ENCODE measurements around the gene CLSTN2.
"Not testable (repeated sequence)": the region's sequence is repeated elsewhere in the genome, so short reads cannot be mapped to it uniquely, and the experiment has no call there.

The CLSTN2 gene

DNA sequence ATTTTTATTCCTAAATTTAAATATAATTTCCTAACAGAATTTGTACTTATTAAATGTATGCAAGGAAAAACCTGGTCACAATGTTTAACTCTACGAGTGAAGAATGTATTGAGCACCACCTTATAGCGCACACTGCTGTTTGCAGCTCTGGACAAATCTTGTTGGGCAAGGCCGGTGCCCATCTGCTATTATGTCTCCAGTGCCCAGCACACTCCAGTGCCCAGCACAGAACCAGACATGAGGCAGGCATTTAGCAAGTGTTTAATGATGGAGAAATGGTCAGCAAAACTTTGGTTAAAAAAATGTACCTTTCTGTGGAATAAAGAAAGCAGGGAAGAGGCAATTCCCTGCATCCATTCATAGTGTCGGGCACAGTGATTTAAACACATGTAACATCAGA lies 488.2 kb downstream of the CLSTN2 start:
- DNase-seq (ENCODE audit: low read depth) = no peak

DNA sequence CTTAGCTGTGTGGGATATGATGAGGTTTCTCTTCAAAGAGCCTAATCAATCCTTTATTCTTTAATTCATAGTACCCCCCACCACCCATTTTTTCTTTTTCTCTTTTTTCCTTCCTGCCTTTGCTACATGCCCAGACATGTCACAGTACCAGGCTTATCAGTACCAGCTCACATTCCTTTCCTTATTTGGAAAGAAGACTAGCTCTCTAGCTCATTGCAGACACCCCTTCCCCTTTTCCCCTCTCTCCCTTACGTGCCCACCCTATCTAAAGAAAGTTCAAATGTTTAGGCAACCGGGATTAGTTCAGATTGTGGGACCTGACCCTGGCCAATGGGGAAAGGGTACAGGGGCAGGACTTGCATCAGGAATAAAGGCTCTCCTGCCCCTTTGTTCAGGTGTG lies 488.6 kb downstream of the CLSTN2 start:
- not testable (repeated sequence) for DNase-seq (ENCODE audit: low read depth)

DNA sequence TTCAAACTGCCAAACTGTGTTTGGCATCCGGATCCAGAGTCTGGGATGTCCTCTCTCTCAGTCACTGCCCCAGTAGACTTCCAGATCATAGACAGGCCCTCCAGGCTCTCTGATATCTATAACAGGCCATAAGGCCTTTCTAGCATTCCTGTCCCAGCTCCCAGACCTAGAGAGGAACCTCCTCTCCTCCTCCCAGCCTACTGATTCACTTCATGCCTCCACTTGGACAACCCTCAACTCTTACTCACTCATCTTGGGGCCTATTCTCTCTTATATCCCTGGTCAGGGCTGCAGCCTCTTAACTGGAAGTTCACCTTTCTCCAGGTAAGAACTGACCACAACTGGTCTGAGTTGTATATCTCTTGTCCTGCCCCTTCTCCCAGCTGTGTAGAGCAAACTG lies 489.2 kb downstream of the CLSTN2 start:
- peak; percentile 9 for DNase-seq (ENCODE audit: low read depth)

DNA sequence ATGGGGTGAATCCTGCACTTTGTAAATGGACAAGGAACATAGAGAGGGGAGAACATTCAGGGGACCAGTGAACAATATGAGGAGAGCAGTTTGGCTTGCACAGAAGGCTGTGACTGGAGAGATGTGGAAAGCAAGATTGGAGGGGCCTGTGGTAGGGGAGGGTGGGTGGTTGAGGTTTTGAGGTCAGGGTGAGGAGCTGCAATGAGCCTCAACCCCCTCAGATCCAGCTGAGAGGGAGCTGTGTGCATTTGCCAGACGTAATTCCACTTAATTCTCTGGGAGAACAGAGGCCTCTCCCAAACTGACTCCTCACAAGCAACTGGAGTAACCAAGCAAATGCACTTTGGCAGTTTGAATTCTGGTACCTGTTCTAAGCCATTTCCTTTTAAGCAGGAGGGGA lies 489.7 kb downstream of the CLSTN2 start:
- no peak for DNase-seq (ENCODE audit: low read depth)

DNA sequence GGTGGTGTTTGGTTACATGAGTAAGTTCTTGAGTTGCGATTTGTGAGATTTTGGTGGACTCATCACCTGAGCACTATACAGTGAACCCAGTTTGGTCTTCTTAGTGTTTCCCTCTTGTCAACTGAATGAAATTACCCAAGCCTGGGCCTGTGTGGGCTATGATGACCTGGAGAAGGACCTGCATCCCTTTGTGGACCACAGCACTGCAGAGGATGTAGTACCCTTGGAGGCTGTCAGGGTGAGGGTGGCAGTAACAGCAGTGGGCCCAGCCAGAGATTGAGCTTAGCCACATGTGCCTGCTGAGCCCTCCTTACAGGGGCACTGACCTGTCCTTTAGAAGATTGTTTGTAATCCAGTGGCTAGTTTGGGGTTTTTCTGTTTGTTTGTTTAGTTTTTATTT lies 492.8 kb downstream of the CLSTN2 start:
- no peak for DNase-seq (ENCODE audit: low read depth)

DNA sequence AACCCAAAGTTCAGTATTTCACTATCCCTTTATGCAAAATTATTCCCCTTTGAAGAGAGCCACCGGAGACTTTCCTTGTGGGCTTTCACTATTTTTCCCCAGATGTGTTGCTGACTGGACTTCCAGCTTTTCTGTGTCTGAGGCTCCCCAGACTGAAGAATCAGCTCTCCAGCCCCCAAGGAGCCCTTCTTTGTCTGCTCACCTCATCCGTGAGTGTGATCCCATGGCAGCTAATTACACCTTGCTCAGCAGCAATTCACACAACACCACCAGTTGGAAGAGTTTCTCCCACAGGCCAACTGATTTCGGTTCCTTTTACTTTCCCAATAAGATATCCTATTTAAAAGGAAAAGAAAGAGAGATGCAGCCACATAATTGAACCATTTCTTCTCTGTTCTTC lies 493.4 kb downstream of the CLSTN2 start:
- DNase-seq (ENCODE audit: low read depth) = no peak

DNA sequence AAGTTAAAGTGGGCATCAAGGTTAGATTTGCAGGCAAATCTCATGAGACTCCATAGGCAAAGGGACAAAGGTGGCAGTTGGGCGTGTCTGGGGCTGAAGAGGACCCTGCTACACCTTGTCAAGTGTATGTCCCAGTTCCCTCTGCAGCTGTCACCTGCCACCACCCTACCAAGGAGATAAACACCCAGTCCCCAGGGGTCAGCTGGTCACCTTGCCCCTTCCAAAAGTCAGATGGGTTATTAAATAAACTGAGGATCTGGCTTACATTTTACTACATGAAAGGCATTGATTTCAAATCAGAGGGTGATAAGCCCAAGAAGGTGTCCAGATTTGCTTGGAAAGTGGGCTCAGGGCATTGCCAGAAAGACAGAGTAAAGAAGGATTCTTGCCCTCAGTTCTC lies 494.8 kb downstream of the CLSTN2 start:
- DNase-seq (ENCODE audit: low read depth) = no peak

DNA sequence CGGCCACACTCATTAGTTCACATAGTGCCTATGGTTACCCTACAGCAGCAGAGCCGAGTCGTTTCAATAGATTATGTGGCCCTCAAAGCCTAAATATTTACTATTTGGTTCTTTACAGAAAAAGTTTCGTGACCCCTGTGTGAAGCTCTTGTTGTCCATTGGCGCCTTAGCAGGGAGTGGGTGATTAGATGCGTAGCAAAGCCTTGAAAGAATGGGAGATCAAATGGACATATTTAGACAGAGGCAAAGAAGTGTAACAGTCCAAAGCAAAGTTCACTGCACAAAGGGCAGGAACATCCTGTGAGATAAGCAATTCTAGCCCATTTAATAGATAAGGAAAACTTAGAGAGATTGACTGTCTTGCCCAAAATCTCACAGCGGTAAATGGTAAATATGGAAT lies 495.5 kb downstream of the CLSTN2 start:
- no peak for DNase-seq (ENCODE audit: low read depth)

DNA sequence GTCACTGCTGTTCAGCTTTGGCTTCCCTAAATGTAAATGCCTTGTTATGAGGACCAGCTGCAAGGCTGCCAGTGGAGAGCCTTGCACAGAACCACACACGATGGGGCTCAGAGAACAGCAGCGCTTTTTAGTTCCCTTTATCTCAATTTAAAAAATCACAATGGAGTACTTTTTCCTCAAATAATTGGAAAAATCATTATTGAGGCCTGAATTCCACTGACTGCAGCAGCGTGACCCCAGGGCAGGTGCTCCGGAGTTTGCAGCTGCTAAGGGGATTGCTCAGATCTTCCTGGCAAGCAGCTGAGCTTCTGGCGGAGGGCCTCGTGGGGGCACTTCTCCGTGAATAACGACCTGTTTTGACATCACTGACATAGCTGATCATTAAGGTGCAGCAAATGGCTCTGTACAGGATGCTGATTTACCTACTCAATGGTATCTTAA lies 497.3 kb downstream of the CLSTN2 start:
- peak; percentile 33 for DNase-seq (ENCODE audit: low read depth)

DNA sequence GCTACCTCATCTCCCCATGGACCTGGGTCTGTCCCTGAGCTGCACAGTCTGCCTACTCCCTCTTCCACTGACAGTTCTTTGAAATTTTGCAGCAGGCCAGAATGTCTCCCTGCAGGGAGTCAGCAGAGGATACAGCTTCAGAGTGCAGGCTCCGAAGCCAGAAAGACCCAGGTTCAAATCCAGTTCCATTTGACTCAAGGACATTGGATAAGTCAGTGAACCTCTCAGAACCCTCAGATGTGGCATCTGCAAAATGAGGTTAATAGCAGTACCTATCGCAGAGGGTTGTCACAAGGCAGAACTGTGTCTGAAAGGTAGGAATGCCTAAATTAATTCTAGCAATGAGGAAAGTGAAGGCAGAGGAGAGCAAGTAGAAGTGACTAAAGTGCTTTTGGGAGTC lies 498.4 kb downstream of the CLSTN2 start:
- no peak for DNase-seq (ENCODE audit: low read depth)

DNA sequence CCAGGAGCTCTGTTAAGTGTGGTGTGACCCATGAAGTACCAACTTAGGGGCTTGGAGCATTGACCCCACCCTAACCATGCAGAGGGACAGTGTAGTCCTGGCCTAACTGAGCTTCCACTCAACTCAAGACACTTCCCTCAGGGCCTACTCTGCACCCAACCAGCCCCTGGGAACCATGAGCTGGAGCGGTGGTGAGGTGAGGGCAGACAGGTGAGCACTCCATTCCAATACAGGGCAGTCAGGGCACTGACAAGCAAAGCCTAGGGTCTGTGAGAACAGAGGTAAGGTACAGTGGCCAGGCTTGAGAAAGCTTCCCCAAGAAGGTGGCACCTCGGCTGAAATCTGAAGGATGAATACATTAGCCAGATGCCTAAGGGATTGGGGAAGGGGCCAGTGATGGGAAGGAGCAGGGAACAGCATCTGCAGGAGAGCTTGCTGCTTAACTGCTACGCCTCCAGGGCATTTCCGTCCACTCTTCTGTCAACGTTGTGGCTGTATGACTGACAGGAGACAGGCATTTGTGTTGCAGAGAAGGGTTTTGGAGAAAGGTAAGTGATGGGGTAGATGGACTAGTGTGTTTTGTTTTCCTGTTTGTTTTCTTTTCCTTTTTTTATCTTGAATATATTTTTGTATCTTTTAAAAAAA lies 499.4 kb downstream of the CLSTN2 start:
- DNase-seq (ENCODE audit: low read depth) = no peak

DNA sequence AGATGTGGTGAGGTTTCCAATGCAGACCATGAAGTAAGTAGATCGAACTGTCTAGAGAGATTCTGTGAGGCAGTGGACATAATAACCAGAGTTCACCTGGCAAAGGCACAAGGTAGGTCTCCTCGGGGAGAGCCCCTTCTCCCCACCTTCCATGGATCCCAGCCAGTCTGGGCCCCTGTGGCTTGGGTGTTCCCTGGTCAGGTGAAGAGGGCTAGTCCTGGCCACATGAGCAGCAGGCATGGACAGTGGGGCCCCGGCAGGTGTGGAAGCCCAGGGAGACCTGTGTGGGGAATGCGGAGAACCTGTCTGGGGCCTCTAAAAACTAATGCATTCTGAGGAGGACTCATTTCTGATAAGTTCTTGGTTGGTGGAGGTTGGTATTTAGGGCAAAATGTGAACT lies 501.4 kb downstream of the CLSTN2 start:
- no peak for DNase-seq (ENCODE audit: low read depth)

DNA sequence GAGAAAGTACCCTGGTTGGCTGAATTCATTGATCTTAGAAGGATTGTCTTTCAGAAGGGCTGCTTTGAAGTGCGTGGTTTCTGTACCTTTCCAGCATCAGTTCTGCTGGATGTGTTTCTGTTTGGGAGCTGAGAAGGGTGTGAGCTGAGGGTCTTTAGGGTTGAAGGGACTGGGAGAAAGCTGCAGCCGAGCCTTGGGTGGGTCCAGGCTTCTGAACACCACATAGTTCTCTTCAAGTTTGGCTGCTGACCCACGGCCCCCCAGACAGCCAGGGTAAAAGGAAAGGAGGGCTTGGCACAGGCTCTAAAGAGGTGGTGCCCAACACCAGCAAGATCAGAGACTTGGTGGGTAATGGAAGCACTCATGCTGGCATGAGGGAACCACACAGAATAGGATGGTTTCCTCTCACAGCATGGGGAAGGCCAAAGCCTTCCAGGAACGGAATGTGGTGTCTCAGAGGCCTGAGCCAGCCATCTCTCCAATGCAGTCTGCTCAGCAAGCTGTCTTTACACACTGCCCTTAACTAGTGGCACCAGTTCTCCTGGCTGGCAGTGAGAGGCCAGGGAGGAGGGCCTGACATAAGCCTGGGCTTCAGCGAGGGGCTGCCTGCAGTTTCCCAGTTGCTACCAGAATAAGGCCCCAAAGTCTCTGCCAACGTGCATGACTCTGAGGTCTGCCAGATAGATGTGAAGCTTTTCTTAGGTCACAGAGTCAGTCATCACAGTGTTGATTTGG lies 503.9 kb downstream of the CLSTN2 start:
- DNase-seq (ENCODE audit: low read depth) = no peak

DNA sequence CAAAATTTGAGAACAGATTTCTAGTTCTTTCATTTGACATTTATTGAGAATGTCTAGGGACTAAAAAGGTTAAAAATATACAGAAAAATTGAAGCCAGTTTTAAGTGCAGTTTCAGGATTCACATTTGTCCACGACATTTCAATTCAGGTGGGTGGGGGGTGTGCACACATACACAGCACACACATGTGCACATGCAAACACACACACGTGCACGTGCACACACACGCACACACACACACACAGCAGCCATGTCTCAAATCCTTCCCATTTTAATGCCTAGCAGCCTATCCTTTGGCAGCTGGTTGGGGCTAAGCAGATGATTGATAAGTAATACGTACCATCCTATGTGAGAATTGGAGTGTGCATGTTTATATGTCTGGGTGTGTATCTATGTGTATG lies 504.5 kb downstream of the CLSTN2 start:
- no peak for DNase-seq (ENCODE audit: low read depth)

DNA sequence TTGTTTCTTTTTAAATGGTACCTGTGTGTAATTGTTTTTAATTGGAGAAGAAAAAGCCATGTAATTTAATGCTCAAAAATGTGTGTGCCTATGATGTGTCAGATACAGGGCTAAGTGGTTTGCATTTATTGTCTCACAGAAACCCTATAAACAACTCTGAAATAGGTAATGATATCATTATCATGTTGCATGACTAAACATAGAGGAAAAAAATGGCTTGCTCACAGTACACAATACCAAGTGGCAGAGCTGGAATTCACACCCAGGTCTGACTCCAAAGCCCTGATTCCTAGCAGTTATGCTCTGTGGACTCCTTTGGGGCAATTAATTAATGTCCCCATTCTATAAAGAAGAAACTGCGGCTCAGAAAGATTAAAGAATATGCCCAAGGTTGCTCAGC lies 505.5 kb downstream of the CLSTN2 start:
- no peak for DNase-seq (ENCODE audit: low read depth)

DNA sequence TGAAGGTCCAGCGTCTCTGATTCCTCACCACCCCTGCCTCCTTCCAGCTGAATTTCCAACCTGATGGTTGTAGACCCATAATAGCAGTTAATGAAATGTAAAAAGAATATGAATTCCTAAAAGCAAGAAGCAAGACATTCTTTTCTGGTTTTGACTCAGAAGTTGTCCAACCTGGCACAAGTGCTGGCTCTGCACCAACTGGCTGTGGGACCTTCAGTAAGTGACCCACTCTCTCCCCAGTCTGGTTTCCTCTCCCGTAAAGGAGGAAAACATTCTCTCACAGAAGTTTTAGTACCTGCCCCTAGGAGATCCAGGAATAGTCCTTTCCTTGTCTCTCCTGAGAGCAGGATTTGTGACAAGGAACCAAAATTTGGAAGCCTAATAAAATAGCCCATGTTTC lies 506.0 kb downstream of the CLSTN2 start:
- peak; percentile 67 for DNase-seq (ENCODE audit: low read depth)

DNA sequence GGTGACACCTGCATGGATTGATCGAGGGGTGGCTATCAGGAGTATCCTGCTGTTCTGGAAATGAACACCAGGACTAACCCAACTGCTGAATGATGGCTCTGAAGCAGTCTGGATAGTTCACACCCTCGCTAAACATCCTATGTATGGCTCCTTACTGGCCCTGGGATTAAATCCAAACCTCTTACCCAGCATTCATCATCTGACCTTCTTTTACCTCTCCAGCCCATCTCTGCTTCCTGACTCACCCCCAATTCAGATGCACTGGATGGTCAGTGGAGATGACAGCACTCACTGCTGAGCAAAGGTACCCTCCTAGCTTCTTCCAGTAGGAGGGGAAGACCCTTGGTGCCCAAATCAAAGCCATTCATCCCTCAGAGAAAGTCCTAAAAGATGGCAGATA lies 507.6 kb downstream of the CLSTN2 start:
- DNase-seq (ENCODE audit: low read depth) = no peak

DNA sequence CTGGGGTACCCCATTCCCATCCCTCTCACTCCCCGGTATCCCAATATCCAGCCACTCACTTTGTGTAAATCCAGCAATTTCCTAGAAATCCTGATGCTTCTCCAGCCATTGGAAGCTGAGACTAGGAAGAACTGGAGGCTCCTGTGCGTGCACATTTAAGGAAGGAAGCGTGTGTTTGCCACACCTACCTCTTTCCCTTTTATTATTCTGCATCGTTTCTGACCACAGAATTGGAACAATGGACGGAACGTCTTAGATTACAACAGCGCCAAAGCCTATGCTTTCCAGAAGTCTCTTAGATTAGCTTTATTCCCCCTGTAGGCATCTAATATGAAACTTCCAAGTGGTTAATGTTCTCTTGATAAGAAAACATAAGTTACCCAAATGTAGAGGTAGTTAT lies 508.1 kb downstream of the CLSTN2 start:
- DNase-seq (ENCODE audit: low read depth) = no peak

DNA sequence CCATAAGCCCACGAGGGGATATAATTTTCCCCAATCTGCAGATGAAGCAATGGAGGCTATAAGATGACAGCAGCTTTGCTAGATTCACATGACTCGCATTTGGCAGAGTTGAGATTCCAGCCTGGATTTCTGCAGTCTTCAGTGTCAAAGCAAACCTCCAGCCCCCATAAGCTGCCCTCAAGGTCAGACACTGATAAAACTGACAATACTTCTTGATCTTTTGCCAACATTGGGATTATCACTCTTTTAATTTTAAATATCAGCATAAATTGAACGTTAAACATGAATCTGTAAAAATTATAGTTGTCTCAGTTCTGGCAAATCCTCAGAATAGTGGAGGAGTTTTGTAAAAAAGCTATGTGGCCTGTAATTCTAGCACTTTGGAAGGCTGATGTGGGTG lies 508.8 kb downstream of the CLSTN2 start:
- DNase-seq (ENCODE audit: low read depth) = no peak

DNA sequence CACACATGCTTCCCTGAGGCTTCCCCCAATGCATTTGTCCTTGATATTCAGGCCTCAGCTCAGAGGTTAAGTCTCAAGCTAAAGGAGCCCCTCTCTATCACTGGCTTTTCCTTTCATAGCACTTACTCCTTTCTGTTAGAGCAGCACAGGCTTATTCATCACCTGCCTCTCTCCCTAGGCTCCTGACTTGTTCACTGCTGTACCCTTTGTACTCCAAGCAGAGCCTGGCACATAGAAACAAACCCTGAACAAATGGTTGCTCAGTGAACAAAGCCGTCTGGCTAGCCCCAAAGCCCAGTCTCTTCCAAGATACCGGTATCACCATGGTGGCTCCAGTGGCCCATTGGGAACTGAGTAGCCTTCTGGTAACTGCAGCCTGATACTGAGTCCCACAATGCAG lies 511.7 kb downstream of the CLSTN2 start:
- DNase-seq (ENCODE audit: low read depth) = no peak

DNA sequence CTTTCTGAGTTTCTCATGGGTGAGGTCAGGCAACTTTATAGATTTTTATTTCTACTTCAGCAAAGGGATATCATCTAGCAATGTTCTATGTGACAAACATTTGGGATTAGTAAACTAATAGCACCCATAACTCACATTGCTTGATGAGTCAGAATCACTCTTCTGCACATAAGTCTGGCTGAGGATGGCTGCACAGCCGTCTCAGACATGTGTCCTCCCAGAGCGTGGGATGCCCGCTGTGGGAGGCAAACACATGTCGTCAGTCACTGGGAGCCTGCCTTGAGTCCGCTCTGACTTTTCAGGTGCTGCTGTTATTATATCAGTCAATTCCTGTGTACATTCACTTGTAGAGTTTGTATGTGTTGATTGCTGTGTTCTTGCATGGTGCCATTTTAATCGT lies 512.2 kb downstream of the CLSTN2 start:
- DNase-seq (ENCODE audit: low read depth) = no peak

DNA sequence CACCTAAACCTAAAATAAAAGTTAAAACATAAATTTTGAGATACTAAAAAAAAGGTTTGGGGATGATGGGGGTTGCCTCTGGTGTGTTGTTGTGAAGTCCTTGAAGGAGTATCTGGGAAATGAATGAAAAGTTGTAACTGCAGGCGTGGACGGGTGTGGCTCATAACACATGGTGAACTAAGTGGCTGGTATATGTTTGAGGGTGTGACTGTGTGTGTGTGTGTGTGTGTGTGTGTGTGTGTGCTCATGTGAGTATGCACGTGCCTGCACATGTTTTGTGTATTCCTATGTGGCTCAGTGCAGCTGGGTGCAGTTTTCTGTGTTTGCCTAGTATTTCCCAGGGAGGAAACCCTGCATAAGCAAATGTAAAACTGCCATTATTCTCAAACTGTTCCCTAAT lies 513.0 kb downstream of the CLSTN2 start:
- no peak for DNase-seq (ENCODE audit: low read depth)

DNA sequence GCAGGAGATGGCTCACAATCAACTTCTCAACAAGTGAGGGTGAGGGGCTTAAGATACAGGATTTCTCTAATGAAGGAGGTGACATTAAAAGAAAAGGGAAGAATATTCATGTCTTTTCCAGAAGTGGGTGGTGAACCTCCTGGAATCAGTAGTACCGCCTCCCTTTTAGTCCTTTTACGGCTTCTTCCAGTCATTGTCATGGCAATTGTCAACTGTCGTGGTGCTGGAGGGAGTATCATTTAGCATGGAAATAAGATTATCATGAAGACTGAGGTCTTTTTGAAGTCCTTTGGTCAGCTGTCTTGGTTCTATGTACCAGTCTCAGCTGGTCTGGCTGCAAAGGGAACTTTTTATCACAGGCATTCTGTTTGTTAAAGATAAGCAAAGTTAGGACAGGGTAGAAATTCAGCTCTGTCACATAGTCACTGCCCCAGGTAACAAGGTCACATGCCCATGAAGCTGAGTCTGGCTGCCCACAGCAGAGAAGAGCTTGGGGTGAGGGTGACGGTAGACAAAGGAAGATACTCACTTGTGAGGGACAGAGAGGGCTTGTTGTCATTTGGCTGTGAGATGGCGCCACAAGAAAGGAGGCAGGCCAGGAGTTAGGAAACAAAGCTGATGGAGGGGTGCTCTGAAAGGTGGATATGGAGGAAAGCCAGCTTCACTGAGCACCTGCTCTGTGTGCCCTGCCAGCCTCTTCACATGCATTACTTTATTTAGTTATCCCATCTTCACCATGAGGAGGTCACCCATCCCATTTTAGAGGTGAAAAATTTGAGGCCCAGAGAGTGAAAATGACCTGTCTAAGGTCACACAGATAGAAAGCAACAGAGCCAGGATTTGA lies 514.6 kb downstream of the CLSTN2 start:
- DNase-seq (ENCODE audit: low read depth) = no peak

Measured in iris pigment epithelial cell (primary cell).